Astrocyte of the cerebellum (primary cell): ENCODE measurements around the gene JMJD1C.

ENCODE experiments used
- DNase-seq: peaks from one replicate; pipeline ENCODE4 v3.0.0-alpha.2; 2011; ENCODE audit warnings: low read depth
- H3K4me3 ChIP-seq: 2 replicates; pipeline ENCODE4 v1.5.1; 2011; ENCODE audit warnings: mild to moderate bottlenecking, low read depth, low read length, moderate library complexity
- CTCF ChIP-seq: IDR thresholded peaks from 2 replicates; pipeline ENCODE4 v1.5.1; 2012; ENCODE audit warnings: low read length, low read depth, moderate library complexity, mild to moderate bottlenecking; ENCODE audit errors: missing control alignments
- in situ Hi-C: cut with HindIII; loops from 2 replicates; pipeline ENCODE4 v1.10.0; 2017; ENCODE audit warnings: low sequenced_read_pairs

The JMJD1C gene

GRCh38 chr10:63281967-63282366, 183.8 kb downstream of the JMJD1C start:
- in situ Hi-C loops, result no loop called here
- DNase-seq, result no peak
- TF ChIP-seq CTCF, result no peak

GRCh38 chr10:63280386-63280785, 185.4 kb downstream of the JMJD1C start:
- no peak overlapping the region for H3K4me3 ChIP-seq
- DNase-seq, result no peak
- no peak for TF ChIP-seq CTCF
- in situ Hi-C loops, result no loop called here

More at GRCh38 chr10:63281967-63282366, 183.8 kb downstream of the JMJD1C start:
- H3K4me3 ChIP-seq, result no peak overlapping the region

- DNase-seq, result no peak
- TF ChIP-seq CTCF, result no peak
- H3K4me3 ChIP-seq, result no peak overlapping the region
- in situ Hi-C loops, result loop anchor here (5.0 kb wide), 2 partner anchors 68 to 97 kb away; no protein-coding TSS in a partner anchor
These were observed 190.7 kb downstream of the JMJD1C start for GRCh38 chr10:63275094-63275493.

- in situ Hi-C loops, result no loop called here
- no peak for DNase-seq
- no peak overlapping the region for H3K4me3 ChIP-seq
- TF ChIP-seq CTCF, result no peak
These were observed 192.2 kb downstream of the JMJD1C start for GRCh38 chr10:63273577-63273976.

GRCh38 chr10:63268798-63269503, 196.8 kb downstream of the JMJD1C start:
- TF ChIP-seq CTCF, result peak; percentile 35
- H3K4me3 ChIP-seq, result peak overlapping the region; percentile 72
- DNase-seq, result peak; percentile 95
- in situ Hi-C loops, result no loop called here

GRCh38 chr10:63268149-63268797, 197.5 kb downstream of the JMJD1C start:
- in situ Hi-C loops, result no loop called here
- TF ChIP-seq CTCF, result no peak
- H3K4me3 ChIP-seq, result peak overlapping the region; percentile 72
- DNase-seq, result peak; percentile 48
